ENCODE data around the gene SOWAHB. TPM values are rescaled to one million over a fixed set of nuclear protein-coding genes. Genes with fewer than 3 reads are reported as not detected.

The SOWAHB gene
- total RNA-seq, 1 donor from 2014 or later, result 4.8 TPM

- Mint-ChIP-seq H3K4me3 (no peak overlapping the region), H3K36me3 (no peaks in the 10 kb centered on the region), H3K9me3 (no peaks in the 10 kb centered on the region), H3K27me3 (no peaks in the 10 kb centered on the region), H3K4me1 (ENCODE audit: unreplicated experiment) (no peaks in the 10 kb centered on the region), H3K27ac (no peak overlapping the region)
- no peak for TF ChIP-seq CTCF (conservative IDR thresholded peaks at IDR 0.05)
- DNase-seq (ENCODE audit: extremely low spot score, unreplicated experiment), result no peak
Observed at GRCh38 chr4:76931576-76932276, 33.8 kb upstream of the SOWAHB start.

- Mint-ChIP-seq H3K27ac (no peak overlapping the region), H3K27me3 (no peaks in the 10 kb centered on the region), H3K4me1 (ENCODE audit: unreplicated experiment) (no peaks in the 10 kb centered on the region), H3K4me3 (no peak overlapping the region), H3K36me3 (no peaks in the 10 kb centered on the region), H3K9me3 (no peaks in the 10 kb centered on the region)
- no peak for TF ChIP-seq CTCF (conservative IDR thresholded peaks at IDR 0.05)
- no peak for DNase-seq (ENCODE audit: extremely low spot score, unreplicated experiment)
Observed at GRCh38 chr4:76931087-76931486, 33.1 kb upstream of the SOWAHB start.

- no peak for DNase-seq (ENCODE audit: extremely low spot score, unreplicated experiment)
- TF ChIP-seq CTCF (conservative IDR thresholded peaks at IDR 0.05), result no peak
- Mint-ChIP-seq H3K36me3 (no peaks in the 10 kb centered on the region), H3K27ac (no peak overlapping the region), H3K4me1 (ENCODE audit: unreplicated experiment) (no peaks in the 10 kb centered on the region), H3K9me3 (no peaks in the 10 kb centered on the region), H3K27me3 (no peaks in the 10 kb centered on the region), H3K4me3 (no peak overlapping the region)
Observed at GRCh38 chr4:76930685-76931084, 32.7 kb upstream of the SOWAHB start.

GRCh38 chr4:76926841-76927240, 28.9 kb upstream of the SOWAHB start:
- Mint-ChIP-seq H3K9me3 (no peaks in the 10 kb centered on the region), H3K36me3 (no peaks in the 10 kb centered on the region), H3K27me3 (no peaks in the 10 kb centered on the region), H3K27ac (no peak overlapping the region), H3K4me1 (ENCODE audit: unreplicated experiment) (no peaks in the 10 kb centered on the region), H3K4me3 (no peak overlapping the region)
- DNase-seq (ENCODE audit: extremely low spot score, unreplicated experiment), result no peak
- TF ChIP-seq CTCF (conservative IDR thresholded peaks at IDR 0.05), result no peak

GRCh38 chr4:76923619-76924357, 25.8 kb upstream of the SOWAHB start:
- no peak for TF ChIP-seq CTCF (conservative IDR thresholded peaks at IDR 0.05)
- no peaks in the 10 kb centered on the region for H3K36me3 Mint-ChIP-seq
- no peaks in the 10 kb centered on the region for H3K27me3 Mint-ChIP-seq
- no peak for DNase-seq (ENCODE audit: extremely low spot score, unreplicated experiment)
- no peaks in the 10 kb centered on the region for H3K4me1 Mint-ChIP-seq (ENCODE audit: unreplicated experiment)
- no peak overlapping the region for H3K4me3 Mint-ChIP-seq
- H3K9me3 Mint-ChIP-seq, result no peaks in the 10 kb centered on the region
- H3K27ac Mint-ChIP-seq, result no peak overlapping the region
